H1 (cell line): ENCODE data around the gene PRKCA. TPM values are rescaled to one million over a fixed set of nuclear protein-coding genes. Genes with fewer than 3 reads are reported as not detected.

ENCODE experiments used
- CTCF ChIA-PET: fragments of 300-600 bp; sonication (Branson Sonifier 250); formaldehyde crosslinking; loops from one replicate; lab custom pipeline; 2021; ENCODE audit not compliant: partially characterized antibody; lab: Charles Lee
- POLR2A ChIA-PET: fragments of 300-600 bp; sonication (Branson Sonifier 250); formaldehyde crosslinking; loops from one replicate; lab custom pipeline; 2021; ENCODE audit warnings: inconsistent platforms; ENCODE audit not compliant: partially characterized antibody; lab: Charles Lee
- DNase-seq, 2 experiments: peaks; one replicate each; pipeline versions ENCODE4 v3.0.0 to v3.0.0-alpha.2; 2010 to 2022; ENCODE audit warnings: low spot score in 2 of 2, low read depth in 1 of 2, mixed read lengths in 1 of 2
- FAIRE-seq: peaks from 2 replicates; lab custom pipeline; 2011; peaks lifted over from hg19 to GRCh38; lab: Jason Lieb, UNC
- H2AFZ ChIP-seq: 2 replicates; pipeline ENCODE4 v1.8.1; 2012; ENCODE audit warnings: low read length, inconsistent platforms
- H2AK5ac ChIP-seq: 2 replicates; pipeline ENCODE4 v1.6.1; 2013; ENCODE audit warnings: low read depth, low read length
- H2BK120ac ChIP-seq: replicated peaks from 2 replicates; pipeline ENCODE3; 2013; ENCODE audit warnings: low read depth, low read length, inconsistent platforms
- H2BK12ac ChIP-seq: 2 replicates; pipeline ENCODE4 v1.6.1; 2013; ENCODE audit warnings: low read depth, low read length
- H2BK15ac ChIP-seq: 2 replicates; pipeline ENCODE4 v1.6.1; 2013; ENCODE audit warnings: low read length
- H2BK20ac ChIP-seq: 2 replicates; pipeline ENCODE4 v1.6.1; 2013; ENCODE audit warnings: low read length
- H2BK5ac ChIP-seq: 2 replicates; pipeline ENCODE4 v1.6.1; 2013; ENCODE audit warnings: low read depth, low read length
- H3K14ac ChIP-seq: 2 replicates; pipeline ENCODE4 v1.6.1; 2013; ENCODE audit warnings: inconsistent platforms; ENCODE audit not compliant: insufficient read length
- H3K18ac ChIP-seq: 2 replicates; pipeline ENCODE4 v1.6.1; 2013; ENCODE audit warnings: low read length; ENCODE audit errors: extremely low read depth
- H3K23ac ChIP-seq: 2 replicates; pipeline ENCODE4 v1.6.1; 2013; ENCODE audit warnings: inconsistent platforms; ENCODE audit not compliant: insufficient read length
- H3K23me2 ChIP-seq: 2 replicates; pipeline ENCODE4 v1.6.1; 2013; ENCODE audit warnings: low read depth, low read length
- H3K27ac ChIP-seq: 2 replicates; pipeline ENCODE4 v1.6.1; 2011; ENCODE audit warnings: low read depth, low read length, inconsistent platforms
- H3K27me3 ChIP-seq, 4 experiments: replicated peaks in 1 of 4; 1 replicate in 1 of 4; 2 replicates in 3 of 4; pipeline versions ENCODE4 v1.6.1 to v1.8.1; 2011 to 2013; ENCODE audit warnings: low read length in 3 of 4, mild to moderate bottlenecking in 3 of 4, inconsistent platforms in 2 of 4, mixed read lengths in 2 of 4, moderate library complexity in 1 of 4; ENCODE audit not compliant: control insufficient read depth in 3 of 4, insufficient read depth in 3 of 4; ENCODE audit errors: extremely low read depth in 1 of 4
- H3K36me3 ChIP-seq, 4 experiments: 2 replicates each; pipeline versions ENCODE4 v1.6.1 to v1.8.1; 2011 to 2013; ENCODE audit warnings: mild to moderate bottlenecking in 4 of 4, low read length in 3 of 4, moderate library complexity in 2 of 4, control low read depth in 1 of 4, inconsistent platforms in 1 of 4; ENCODE audit not compliant: insufficient read depth in 4 of 4, control insufficient read depth in 2 of 4
- H3K4ac ChIP-seq: replicated peaks from 2 replicates; pipeline ENCODE3; 2013; ENCODE audit warnings: low read length, low read depth, mixed read lengths, inconsistent platforms; ENCODE audit not compliant: insufficient read length
- H3K4me1 ChIP-seq, 4 experiments: replicated peaks in 1 of 4; 1 replicate in 1 of 4; 2 replicates in 3 of 4; pipeline versions ENCODE4 v1.6.1 to v1.8.1; 2011 to 2013; ENCODE audit warnings: low read length in 3 of 4, inconsistent platforms in 2 of 4, mixed read lengths in 1 of 4; ENCODE audit not compliant: insufficient read depth in 4 of 4, control insufficient read depth in 3 of 4
- H3K4me2 ChIP-seq, 2 experiments: 2 replicates each; pipeline versions ENCODE4 v1.6.1 to v1.8.1; 2011 to 2013; ENCODE audit warnings: low read depth in 2 of 2, low read length in 2 of 2, control low read depth in 1 of 2, inconsistent platforms in 1 of 2, mild to moderate bottlenecking in 1 of 2; ENCODE audit not compliant: insufficient read depth in 1 of 2
- H3K4me3 ChIP-seq, 4 experiments: fragments of 200-600, 300-600 bp in 1 of 4; sonication (generic), shearing (Covaris generic), sonication (Bioruptor Twin) in 1 of 4; 2 replicates each; pipeline versions ENCODE4 v1.5.1 to v1.8.1; 2011 to 2016; ENCODE audit warnings: low read length in 4 of 4, low read depth in 3 of 4, control low read depth in 2 of 4, inconsistent platforms in 2 of 4, mild to moderate bottlenecking in 2 of 4, mixed read lengths in 1 of 4, moderate library complexity in 1 of 4; ENCODE audit not compliant: insufficient read depth in 2 of 4; ENCODE audit errors: extremely low read depth in 1 of 4
- H3K56ac ChIP-seq: replicated peaks from 2 replicates; pipeline ENCODE3; 2013; ENCODE audit warnings: low read depth, mild to moderate bottlenecking, mixed read lengths, low read length, inconsistent platforms; ENCODE audit not compliant: insufficient read length
- H3K79me1 ChIP-seq: 2 replicates; pipeline ENCODE4 v1.6.1; 2013; ENCODE audit warnings: low read depth, low read length, control low read depth
- H3K79me2 ChIP-seq, 2 experiments: 2 replicates each; pipeline versions ENCODE4 v1.6.1 to v1.8.1; 2012 to 2013; ENCODE audit warnings: low read length in 2 of 2, mild to moderate bottlenecking in 2 of 2, inconsistent platforms in 1 of 2; ENCODE audit not compliant: insufficient read depth in 2 of 2, control insufficient read depth in 1 of 2
- H3K9ac ChIP-seq, 4 experiments: replicated peaks in 1 of 4; 1 replicate in 1 of 4; 2 replicates in 3 of 4; pipeline versions ENCODE4 v1.6.1 to v1.8.1; 2011 to 2013; ENCODE audit warnings: low read depth in 3 of 4, low read length in 3 of 4, control low read depth in 2 of 4, mild to moderate bottlenecking in 2 of 4, moderate library complexity in 2 of 4, inconsistent platforms in 1 of 4; ENCODE audit errors: extremely low read depth in 1 of 4
- H3K9me3 ChIP-seq, 2 experiments: 2 replicates each; pipeline versions ENCODE4 v1.6.1 to v1.8.1; 2012 to 2013; ENCODE audit warnings: mild to moderate bottlenecking in 2 of 2, moderate library complexity in 2 of 2, control low read depth in 1 of 2, inconsistent platforms in 1 of 2, low read depth in 1 of 2, low read length in 1 of 2, mixed read lengths in 1 of 2; ENCODE audit not compliant: insufficient read depth in 2 of 2
- H4K20me1 ChIP-seq, 2 experiments: replicated peaks in 1 of 2; 2 replicates each; pipeline versions ENCODE3 to v1.8.1; 2011 to 2013; ENCODE audit warnings: inconsistent platforms in 2 of 2, low read length in 2 of 2, mild to moderate bottlenecking in 1 of 2; ENCODE audit not compliant: insufficient read depth in 2 of 2, control insufficient read depth in 1 of 2
- H4K5ac ChIP-seq: 2 replicates; pipeline ENCODE4 v1.6.1; 2013; ENCODE audit warnings: low read length, low read depth, mixed read lengths, inconsistent platforms; ENCODE audit not compliant: insufficient read length
- H4K8ac ChIP-seq: 2 replicates; pipeline ENCODE4 v1.8.0; 2013; ENCODE audit warnings: mild to moderate bottlenecking, moderate library complexity, low read length, inconsistent platforms; ENCODE audit not compliant: insufficient read depth; ENCODE audit errors: extremely low read depth
- H4K91ac ChIP-seq: replicated peaks from 2 replicates; pipeline ENCODE3; 2013; ENCODE audit warnings: low read length, mixed read lengths, inconsistent platforms; ENCODE audit not compliant: insufficient read length
- EZH2 ChIP-seq: fragments of 200-600 bp; sonication (generic); IDR thresholded peaks from 2 replicates; pipeline ENCODE4 v1.7.1; 2012; ENCODE audit warnings: low read depth, mild to moderate bottlenecking, moderate library complexity, low read length, inconsistent platforms; ENCODE audit not compliant: severe bottlenecking
- POLR2A ChIP-seq, 2 experiments: IDR thresholded peaks; 1 replicate in 1 of 2; 2 replicates in 1 of 2; pipeline ENCODE4 v1.6.1; 2011; ENCODE audit warnings: low read depth in 2 of 2, low read length in 2 of 2, mild to moderate bottlenecking in 2 of 2; ENCODE audit errors: control extremely low read depth in 1 of 2
- POU5F1 ChIP-seq: IDR thresholded peaks from 2 replicates; pipeline ENCODE4 v1.6.1; 2011; ENCODE audit warnings: low read depth, mild to moderate bottlenecking, low read length, moderate library complexity
- RNF2 ChIP-seq: fragments of 200-900, 300-1000 bp; sonication (generic); IDR thresholded peaks from 2 replicates; pipeline ENCODE4 v1.7.1; 2016; ENCODE audit warnings: borderline replicate concordance, low read depth, mild to moderate bottlenecking, antibody characterized with exemption, low read length; ENCODE audit not compliant: poor library complexity, severe bottlenecking; ENCODE audit errors: missing control alignments
- TAF1 ChIP-seq: IDR thresholded peaks from 2 replicates; pipeline ENCODE4 v1.6.1; 2011; ENCODE audit warnings: mild to moderate bottlenecking, low read depth, low read length
- YY1 ChIP-seq: IDR thresholded peaks from 2 replicates; pipeline ENCODE4 v1.6.1; 2011; ENCODE audit warnings: low read depth, mild to moderate bottlenecking, low read length
- WGBS, 2 experiments: shearing (Covaris generic) in 1 of 2; methylation state at CpG; one replicate each; pipeline versions ENCODE4 v1.1.6 to v1.1.7; 2013 to 2015; ENCODE audit warnings: low lambda C conversion rate in 2 of 2, mixed read lengths in 2 of 2, inconsistent platforms in 1 of 2, low coverage in 1 of 2, missing lambda C conversion rate in 1 of 2; ENCODE audit not compliant: insufficient replicate concordance in 2 of 2, insufficient coverage in 1 of 2, insufficient read length in 1 of 2; ENCODE audit errors: extremely low coverage in 1 of 2, missing lambda C conversion rate in 1 of 2; 5-methylcytosine and 5-hydroxymethylcytosine counted together
- polyA plus RNA-seq, 7 experiments: library from polyadenylated mRNA; depleted of rRNA in 3 of 7; stranded (reverse) in 5 of 7; unstranded in 2 of 7; fragments of >200 nt in 5 of 7; fragments of 200-250 nt in 2 of 7; gene quantifications; 1 replicate in 5 of 7; 2 replicates in 1 of 7; 4 replicates in 1 of 7; pipeline versions ENCODE4 v1.2.1 to v1.2.3, GENCODE V29; 2011 to 2013; ENCODE audit warnings: missing spikeins in 2 of 7, mixed read lengths in 2 of 7
- total RNA-seq: library from RNA; stranded (reverse); fragmentation: NEBNext Ultra II Directional; extraction: Animal tissue kit (Norgen Biotek cat#: 25700); gene quantifications from 2 replicates; pipeline ENCODE4 v1.2.1, GENCODE V29; 2021

PRKCA gene
- total and polyA plus RNA-seq, 2 of the 8 experiments (the other 6 are each of a cell fraction or from before 2014, with no cell fraction given), result 5.8 to 17.8 TPM

DNA sequence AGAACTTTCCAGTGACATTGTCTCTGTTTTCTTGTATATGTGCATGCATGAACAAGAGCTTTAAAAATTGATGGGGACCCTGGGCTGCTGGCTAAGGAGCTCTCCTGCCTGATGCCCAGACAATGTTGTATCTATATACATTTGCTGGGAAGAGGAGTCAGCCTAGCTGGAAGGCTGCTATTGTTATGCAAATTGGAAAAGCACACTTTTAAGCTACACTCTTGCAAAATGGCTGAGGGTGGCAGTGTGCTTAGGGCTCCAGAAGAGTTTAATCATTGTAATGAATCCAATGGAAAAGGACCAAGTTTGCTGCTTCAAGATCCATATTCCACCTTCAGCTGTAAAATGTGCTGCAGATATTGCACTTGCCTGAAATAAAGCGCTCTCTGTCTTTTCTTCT is 171.8 kb downstream of the PRKCA start:
- no peak overlapping the region; the same call in 1 of the 2 replicates for H2AK5ac ChIP-seq
- no peaks in the 10 kb centered on the region; the same call in 1 of the 2 replicates for H3K79me1 ChIP-seq
- POLR2A ChIA-PET, result interaction anchor here (0.8 to 1.7 kb wide), 4 partner anchors 10 to 36 kb away, joined by 3 to 11 read pairs (median 3); no protein-coding TSS in a partner anchor
- H3K14ac ChIP-seq, result no peak overlapping the region
- H4K91ac ChIP-seq, result no peak overlapping the region
- 0 out of 2 replicates have a peak, but pooled peaks cover 4% of the 10 kb centered on the region for H3K23me2 ChIP-seq
- WGBS, 2 experiments, result 58% methylated on average over 1 of the region's 1 CpG; no CpG with 5 or more reads in 1 of the 2 experiments
- no peak overlapping the region for H2AFZ ChIP-seq
- H3K9me3 ChIP-seq, result no peaks in the 10 kb centered on the region
- DNase-seq (no peak), FAIRE-seq (no peak)
- peak overlapping the region; percentile 63 to 76 for H3K4me2 ChIP-seq
- 0 out of 2 replicates have a peak overlapping the region, but pooled peaks have one; percentile 72 for H2BK20ac ChIP-seq
- H3K56ac ChIP-seq, result no peak overlapping the region
- no peak overlapping the region for H2BK15ac ChIP-seq
- no peak overlapping the region; the same call in 1 of the 2 replicates for H2BK12ac ChIP-seq
- H3K27ac ChIP-seq, result peak overlapping the region; percentile 54
- peak overlapping the region; percentile 44; the same call in 1 of the 2 replicates for H3K18ac ChIP-seq
- no peak overlapping the region for H4K8ac ChIP-seq
- no peak overlapping the region for H2BK120ac ChIP-seq
- H3K9ac ChIP-seq, result no peak overlapping the region
- TF ChIP-seq YY1 (peak; percentile 73), RNF2 (no peak), TAF1 (0 out of 2 replicates have a peak, but pooled peaks have one; percentile 28), POU5F1 (peak; percentile 97), EZH2 (no peak), POLR2A (IDR thresholded peaks at IDR 0.05; ENCODE audit: control extremely low read depth in 1 of 2, low read depth in 2 of 2, low read length in 2 of 2) (0 out of 3 replicates have a peak, but pooled peaks of 1 of the 2 experiments have one; percentile 15)
- no peaks in the 10 kb centered on the region for H3K27me3 ChIP-seq
- H4K5ac ChIP-seq, result peak overlapping the region; percentile 69
- H3K4me3 ChIP-seq, result peak overlapping the region in 3 of 4 experiments; percentile 19 to 50 (median 27); a peak in 5 of 8 replicates
- H4K20me1 ChIP-seq, result peaks cover 0 to 1% of the 10 kb centered on the region in 2 experiments
- CTCF ChIA-PET, result interaction anchor here (0.7 to 2.1 kb wide), 12 partner anchors 8 to 218 kb away, joined by 3 to 19 read pairs (median 3); no protein-coding TSS in a partner anchor
- H2BK5ac ChIP-seq, result peak overlapping the region; percentile 6; the same call in 1 of the 2 replicates
- peaks cover 0 to 3% of the 10 kb centered on the region in 2 experiments; a peak in 2 of 4 replicates for H3K79me2 ChIP-seq
- H3K23ac ChIP-seq, result no peak overlapping the region
- H3K4ac ChIP-seq, result no peak overlapping the region
- H3K36me3 ChIP-seq, result no peaks in the 10 kb centered on the region
- H3K4me1 ChIP-seq, result peaks cover 4 to 27% (median 19%) of the 10 kb centered on the region in 4 experiments
